Suprapubic skin (tissue), 4 donors: ENCODE data around the gene POLE4.

Experiments used
- POLR2A ChIP-seq, 2 donors: fragments of 450-650 bp; IDR thresholded peaks; one replicate each; pipeline ENCODE4 v1.6.1; 2017; ENCODE audit warnings: antibody characterized with exemption in 2 of 2, mild to moderate bottlenecking in 2 of 2, moderate library complexity in 2 of 2
- POLR2AphosphoS5 ChIP-seq, 3 donors: sonication (generic); formaldehyde crosslinking; IDR thresholded peaks; one replicate each; pipeline ENCODE4 v1.6.1; 2017; ENCODE audit warnings: antibody characterized with exemption in 3 of 3
- TF ChIP-seq, protein P1 (sequence below), 2 donors: fragments of 200-600 bp in 1 of 2; fragments of 450-650 bp in 1 of 2; sonication (generic) in 1 of 2; IDR thresholded peaks; one replicate each; pipeline ENCODE4 v1.5.1; 2016 to 2019; ENCODE audit warnings: antibody characterized with exemption in 2 of 2, mild to moderate bottlenecking in 1 of 2, moderate library complexity in 1 of 2

DNA sequence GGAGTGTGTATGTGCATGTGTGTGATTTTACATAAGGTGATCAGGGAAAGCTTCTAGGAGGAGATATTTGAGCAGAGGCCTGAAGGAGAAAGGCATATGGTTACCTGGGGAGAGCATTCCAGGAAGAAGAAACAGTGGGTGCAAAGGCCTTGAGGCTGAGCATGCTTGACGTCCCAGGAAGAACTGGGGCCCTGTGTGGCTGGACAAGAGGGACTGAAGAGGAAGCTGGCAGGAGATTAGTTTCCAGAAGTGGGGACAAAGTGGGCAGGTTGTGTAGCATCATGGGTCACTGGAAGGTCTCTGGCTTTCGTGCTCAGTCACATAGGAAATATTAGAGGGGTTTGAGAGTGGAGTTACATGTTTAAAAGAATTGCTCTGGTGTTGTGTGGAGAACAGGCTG is 42.0 kb upstream of the POLE4 start:
- TF ChIP-seq, protein P1, sequence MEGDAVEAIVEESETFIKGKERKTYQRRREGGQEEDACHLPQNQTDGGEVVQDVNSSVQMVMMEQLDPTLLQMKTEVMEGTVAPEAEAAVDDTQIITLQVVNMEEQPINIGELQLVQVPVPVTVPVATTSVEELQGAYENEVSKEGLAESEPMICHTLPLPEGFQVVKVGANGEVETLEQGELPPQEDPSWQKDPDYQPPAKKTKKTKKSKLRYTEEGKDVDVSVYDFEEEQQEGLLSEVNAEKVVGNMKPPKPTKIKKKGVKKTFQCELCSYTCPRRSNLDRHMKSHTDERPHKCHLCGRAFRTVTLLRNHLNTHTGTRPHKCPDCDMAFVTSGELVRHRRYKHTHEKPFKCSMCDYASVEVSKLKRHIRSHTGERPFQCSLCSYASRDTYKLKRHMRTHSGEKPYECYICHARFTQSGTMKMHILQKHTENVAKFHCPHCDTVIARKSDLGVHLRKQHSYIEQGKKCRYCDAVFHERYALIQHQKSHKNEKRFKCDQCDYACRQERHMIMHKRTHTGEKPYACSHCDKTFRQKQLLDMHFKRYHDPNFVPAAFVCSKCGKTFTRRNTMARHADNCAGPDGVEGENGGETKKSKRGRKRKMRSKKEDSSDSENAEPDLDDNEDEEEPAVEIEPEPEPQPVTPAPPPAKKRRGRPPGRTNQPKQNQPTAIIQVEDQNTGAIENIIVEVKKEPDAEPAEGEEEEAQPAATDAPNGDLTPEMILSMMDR (IDR thresholded peaks at IDR 0.05): no peak
- no peak for TF ChIP-seq POLR2AphosphoS5 (IDR thresholded peaks at IDR 0.05)
- no peak for TF ChIP-seq POLR2A (IDR thresholded peaks at IDR 0.05)
